Lower leg skin (tissue), 3 donors: Measurements from ENCODE around the gene NPY2R.

Experiments
- POLR2A ChIP-seq, 2 donors: fragments of 450-650 bp; IDR thresholded peaks; one replicate each; pipeline ENCODE4 v1.6.1; 2016 to 2017; ENCODE audit warnings: antibody characterized with exemption in 2 of 2, mild to moderate bottlenecking in 1 of 2, moderate library complexity in 1 of 2
- TF ChIP-seq, protein P1 (sequence below), 3 donors: fragments of 450-650 bp; IDR thresholded peaks; one replicate each; pipeline ENCODE4 v1.5.1; 2016; ENCODE audit warnings: antibody characterized with exemption in 3 of 3, mild to moderate bottlenecking in 3 of 3, moderate library complexity in 2 of 3

GRCh38 chr4:155234206-155234605 is 25.8 kb downstream of the NPY2R start:
- TF ChIP-seq, protein P1, sequence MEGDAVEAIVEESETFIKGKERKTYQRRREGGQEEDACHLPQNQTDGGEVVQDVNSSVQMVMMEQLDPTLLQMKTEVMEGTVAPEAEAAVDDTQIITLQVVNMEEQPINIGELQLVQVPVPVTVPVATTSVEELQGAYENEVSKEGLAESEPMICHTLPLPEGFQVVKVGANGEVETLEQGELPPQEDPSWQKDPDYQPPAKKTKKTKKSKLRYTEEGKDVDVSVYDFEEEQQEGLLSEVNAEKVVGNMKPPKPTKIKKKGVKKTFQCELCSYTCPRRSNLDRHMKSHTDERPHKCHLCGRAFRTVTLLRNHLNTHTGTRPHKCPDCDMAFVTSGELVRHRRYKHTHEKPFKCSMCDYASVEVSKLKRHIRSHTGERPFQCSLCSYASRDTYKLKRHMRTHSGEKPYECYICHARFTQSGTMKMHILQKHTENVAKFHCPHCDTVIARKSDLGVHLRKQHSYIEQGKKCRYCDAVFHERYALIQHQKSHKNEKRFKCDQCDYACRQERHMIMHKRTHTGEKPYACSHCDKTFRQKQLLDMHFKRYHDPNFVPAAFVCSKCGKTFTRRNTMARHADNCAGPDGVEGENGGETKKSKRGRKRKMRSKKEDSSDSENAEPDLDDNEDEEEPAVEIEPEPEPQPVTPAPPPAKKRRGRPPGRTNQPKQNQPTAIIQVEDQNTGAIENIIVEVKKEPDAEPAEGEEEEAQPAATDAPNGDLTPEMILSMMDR (IDR thresholded peaks at IDR 0.05) = no peak
- TF ChIP-seq POLR2A (IDR thresholded peaks at IDR 0.05) = no peak
